Stimulated activated CD8-positive, alpha-beta memory T cell treated with anti-CD3 and anti-CD28 coated beads, Interleukin-2, amount 100 ng/mL, for 48 hours (primary cell): Measurements from ENCODE around the gene RASD2.
A peak's percentile ranks its signal among the peaks of the same experiment; 100 is the strongest.

Experiments used
- DNase-seq, 2 donors: peaks; one replicate each; pipeline ENCODE4 v3.0.0-alpha.2; 2020; ENCODE audit warnings: low read depth in 2 of 2

Gene RASD2

DNA sequence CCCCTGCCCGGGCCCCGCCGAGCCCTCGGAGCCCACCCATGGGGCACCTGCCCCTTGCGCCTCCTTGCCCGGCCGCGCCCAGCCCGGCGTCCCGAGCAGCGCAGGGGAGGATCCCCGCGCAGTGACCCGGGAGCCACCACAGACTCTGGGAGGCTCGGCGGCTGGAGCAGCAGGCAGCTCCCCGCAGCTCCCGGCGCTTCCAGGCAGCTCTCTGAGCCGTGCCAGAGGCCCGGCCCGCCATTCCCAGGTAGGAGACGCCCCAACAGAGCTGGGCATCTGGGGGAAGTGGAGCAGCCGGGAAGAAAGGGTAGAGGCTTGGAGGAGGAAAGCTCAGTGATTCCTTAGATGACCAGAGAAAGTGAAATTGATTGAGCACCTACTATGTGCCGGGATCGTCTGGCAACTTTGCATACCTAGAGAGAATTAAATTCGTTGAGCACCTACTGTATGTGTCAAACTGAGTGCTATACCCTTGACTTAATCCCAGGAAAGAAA lies 670 bp downstream of the RASD2 start:
- DNase-seq: no peak

DNA sequence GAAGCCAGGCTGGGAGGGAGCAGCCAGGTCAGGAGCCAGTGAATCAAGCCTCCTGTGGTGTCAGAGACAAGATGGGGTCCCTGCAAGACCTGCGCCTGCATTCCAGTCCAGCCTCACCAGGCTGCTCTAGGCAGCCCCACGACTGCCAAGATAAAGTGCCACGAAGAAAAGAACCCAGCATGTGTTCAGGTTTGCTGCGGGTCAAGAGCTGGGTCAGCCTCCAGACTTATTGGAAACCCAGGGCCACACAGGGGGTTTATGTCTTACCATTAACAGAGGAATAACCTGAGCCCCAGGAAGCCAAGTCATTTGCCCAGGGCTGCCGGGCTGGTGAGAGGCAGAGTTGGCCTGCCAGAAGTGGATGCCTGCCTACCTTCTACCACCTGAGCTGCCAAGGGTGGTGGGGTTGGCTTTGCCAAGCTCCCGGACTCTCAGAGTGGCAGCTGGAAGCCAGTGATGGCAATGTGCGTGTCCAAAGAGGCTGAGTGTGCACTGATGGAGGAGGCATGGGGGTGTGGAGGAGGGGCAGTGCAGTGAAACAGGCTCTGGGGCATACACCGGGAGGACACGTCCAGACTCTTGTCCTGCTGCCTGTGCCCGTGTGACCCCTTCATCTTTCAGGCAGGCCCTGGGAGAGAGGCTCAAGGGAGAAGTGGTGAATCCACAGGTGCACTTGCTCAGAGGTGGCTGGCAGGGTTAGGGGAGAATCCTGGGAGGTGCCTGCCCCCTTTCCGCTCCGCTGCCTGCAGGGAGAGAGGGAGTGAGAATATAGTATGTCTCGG lies 1.7 kb downstream of the RASD2 start:
- DNase-seq: no peak

- no peak for DNase-seq
Observed at GRCh38 chr22:35542939-35543516, 2.4 kb downstream of the RASD2 start.

DNA sequence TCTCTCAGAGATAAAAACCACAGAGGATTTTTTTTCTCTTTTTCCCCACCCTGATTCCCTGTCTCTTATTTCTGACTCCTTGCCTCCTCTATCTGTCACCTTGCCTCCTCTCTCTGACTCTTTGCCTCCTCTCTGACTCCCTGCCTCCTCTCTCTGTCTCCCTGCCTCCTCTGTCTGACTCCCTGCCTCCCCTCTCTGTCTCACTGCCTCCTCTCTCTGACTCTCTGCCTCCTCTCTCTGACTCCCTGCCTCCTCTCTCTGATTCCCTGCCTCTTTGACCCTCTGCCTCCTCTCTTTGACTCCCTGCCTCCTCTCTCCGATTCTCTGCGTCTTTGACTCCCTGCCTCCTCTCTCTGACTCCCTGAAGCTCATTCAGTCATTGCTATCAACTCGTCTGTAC lies 3.1 kb downstream of the RASD2 start:
- no peak for DNase-seq

GRCh38 chr22:35544189-35544588 lies 3.6 kb downstream of the RASD2 start:
- no peak for DNase-seq

DNA sequence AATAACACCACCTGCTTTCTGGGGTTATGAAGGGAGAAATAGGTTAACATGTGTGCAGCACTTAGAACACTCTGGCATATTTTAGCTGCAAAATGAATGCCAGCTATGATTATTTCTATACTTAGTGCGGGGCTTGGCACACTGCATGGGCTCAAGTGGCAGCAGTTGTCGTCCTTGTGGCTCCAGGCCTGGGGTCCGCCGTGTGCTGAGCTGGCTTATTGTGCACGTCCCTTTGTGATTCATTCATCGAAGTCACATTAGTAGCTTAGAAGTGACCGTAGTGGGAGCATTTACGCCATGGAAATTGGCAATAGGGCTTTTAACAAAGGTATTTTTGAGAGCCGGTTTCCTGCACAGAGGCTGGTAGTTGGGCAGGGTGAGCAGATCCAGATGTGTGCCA lies 4.2 kb downstream of the RASD2 start:
- no peak for DNase-seq

- DNase-seq: no peak
Observed at GRCh38 chr22:35546886-35547285, 6.3 kb downstream of the RASD2 start.

DNA sequence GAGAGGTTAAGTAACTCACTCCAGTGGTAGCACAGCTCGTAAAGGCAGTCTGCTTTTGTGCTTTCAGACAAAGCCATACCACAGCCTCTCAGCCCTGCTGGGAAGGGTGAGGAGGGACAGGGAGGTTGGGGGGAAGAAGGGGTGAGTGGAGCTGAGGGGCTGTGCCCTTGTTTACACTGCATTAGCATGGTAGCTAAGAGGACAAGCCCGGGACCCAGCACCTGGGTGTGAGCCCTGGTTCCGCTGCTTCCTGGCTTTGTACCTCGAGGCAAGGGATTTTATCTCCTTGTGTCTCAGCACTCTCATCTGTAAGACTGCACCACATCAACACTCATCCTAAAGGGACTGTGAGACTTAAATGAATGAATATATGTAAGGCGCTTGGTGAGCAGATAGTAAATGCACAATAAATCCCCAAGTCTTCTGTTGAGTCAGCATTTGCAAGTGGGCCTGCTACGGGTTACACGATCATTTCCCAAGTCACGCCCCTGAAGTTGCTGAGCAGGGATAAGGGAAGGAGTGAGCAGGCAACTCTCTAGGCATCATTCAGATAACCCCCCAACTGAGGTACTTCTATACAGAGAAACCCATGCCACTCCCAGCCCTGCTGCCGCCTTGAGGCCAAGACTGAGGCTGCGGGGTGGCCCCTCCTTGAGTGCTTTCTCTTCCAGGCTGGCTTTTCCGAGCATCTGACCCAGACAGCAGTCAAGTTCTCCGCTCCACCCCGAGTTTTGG lies 7.5 kb downstream of the RASD2 start:
- no peak for DNase-seq

- DNase-seq: no peak
Observed at GRCh38 chr22:35548722-35549112, 8.1 kb downstream of the RASD2 start.

DNA sequence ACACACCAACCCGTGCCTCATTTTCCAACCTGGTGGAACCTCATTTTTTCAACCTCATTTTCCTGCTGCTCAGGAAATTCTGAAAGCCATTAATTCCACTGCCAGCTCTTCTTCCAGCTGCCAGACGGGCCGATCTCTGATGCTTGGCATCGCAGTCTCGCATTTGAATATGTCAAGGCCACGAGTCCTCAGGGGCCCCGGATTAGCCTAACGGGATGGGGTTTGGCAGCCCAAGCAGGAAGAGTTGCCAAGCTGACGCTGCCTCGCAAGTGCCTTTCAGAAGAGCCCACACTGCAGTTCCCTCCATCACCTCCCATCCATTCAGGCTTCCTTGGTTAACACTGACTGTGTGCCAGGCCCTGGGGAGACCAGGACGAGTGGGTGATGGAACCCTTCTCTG lies 8.7 kb downstream of the RASD2 start:
- DNase-seq: no peak

DNA sequence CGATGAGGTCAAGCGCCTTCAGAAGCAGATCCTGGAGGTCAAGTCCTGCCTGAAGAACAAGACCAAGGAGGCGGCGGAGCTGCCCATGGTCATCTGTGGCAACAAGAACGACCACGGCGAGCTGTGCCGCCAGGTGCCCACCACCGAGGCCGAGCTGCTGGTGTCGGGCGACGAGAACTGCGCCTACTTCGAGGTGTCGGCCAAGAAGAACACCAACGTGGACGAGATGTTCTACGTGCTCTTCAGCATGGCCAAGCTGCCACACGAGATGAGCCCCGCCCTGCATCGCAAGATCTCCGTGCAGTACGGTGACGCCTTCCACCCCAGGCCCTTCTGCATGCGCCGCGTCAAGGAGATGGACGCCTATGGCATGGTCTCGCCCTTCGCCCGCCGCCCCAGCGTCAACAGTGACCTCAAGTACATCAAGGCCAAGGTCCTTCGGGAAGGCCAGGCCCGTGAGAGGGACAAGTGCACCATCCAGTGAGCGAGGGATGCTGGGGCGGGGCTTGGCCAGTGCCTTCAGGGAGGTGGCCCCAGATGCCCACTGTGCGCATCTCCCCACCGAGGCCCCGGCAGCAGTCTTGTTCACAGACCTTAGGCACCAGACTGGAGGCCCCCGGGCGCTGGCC lies 11.0 kb downstream of the RASD2 start:
- DNase-seq: no peak

GRCh38 chr22:35552196-35552842 lies 11.7 kb downstream of the RASD2 start:
- peak; percentile 61 to 73 for DNase-seq

GRCh38 chr22:35552846-35553245 lies 12.2 kb downstream of the RASD2 start:
- no peak for DNase-seq

- no peak for DNase-seq
Observed at GRCh38 chr22:35553341-35553740, 12.7 kb downstream of the RASD2 start.

DNA sequence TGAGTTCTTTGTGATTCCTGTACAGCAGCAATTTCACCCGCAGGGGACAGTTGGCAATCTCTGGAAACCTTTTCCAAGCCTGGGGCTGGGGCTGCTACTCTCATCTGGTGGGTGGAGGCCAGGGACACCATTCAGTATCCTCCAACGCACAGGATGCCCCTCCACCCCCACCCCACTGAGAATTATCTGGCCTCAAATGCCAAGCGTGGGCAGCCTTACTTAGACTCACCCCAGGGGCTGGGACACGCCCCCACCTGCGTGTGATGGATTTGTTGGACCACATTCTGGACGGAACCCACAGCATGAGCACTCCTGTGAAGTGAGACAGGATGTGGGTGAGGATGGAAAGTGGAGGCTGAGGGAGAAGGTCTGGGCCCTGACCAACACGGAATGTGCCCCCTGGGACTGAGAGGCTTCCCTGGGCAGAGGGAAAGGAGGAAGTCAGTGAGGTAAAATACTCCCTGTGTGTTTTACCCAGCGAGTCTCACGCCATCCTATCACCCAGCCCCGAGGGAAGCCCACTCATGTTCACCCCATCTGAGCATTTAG lies 13.7 kb downstream of the RASD2 start:
- DNase-seq: no peak

DNA sequence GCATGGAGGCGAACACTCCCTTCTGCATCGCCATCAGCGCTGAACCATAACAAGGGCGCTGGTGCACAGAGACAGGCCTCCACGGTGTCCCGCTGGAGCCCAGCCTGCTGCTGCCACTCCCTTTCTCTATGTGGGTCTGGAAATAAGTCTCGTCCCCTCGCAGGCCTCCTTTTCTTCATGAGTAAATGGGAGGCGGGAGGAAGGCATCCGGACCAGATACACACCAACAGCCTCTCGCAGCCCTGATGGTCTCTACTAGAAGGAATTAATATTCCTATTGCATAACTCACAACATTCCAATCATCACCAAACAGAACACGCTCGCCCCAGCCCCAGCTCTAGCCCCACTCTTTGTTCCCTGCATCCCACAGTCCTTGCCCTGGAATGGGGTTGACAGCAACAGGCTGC lies 14.9 kb downstream of the RASD2 start:
- DNase-seq: no peak

DNA sequence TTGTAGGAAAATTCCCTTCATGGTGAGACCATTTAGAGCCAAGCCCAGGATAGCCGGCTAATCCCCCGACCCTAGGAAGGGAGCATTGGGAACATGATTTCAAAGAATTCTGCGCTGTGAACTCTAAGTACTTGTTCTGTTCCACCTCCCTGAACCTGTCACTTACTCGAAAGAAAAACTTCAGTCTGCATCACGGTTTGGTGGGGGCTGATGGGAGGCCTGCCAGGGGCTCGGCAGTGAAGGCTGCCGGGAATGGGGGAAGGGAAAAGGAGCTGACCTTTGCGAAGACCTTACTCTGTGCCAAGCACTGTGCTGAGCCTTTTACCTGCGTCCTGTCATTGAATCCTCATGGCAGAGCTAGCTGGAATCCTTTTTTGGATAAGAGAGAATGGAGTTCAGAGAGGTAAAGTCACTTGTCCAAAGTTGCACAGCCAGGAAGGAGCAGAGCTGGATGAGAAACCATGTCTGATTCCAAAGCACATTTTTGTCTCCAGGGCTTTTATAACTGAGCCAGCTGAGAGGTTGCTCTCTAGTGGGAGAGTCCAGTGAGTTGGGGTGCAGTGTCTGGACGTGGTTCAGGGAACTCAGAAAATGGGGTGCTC lies 15.4 kb downstream of the RASD2 start:
- no peak for DNase-seq

- no peak for DNase-seq
Observed at GRCh38 chr22:35556666-35557065, 16.0 kb downstream of the RASD2 start.

DNA sequence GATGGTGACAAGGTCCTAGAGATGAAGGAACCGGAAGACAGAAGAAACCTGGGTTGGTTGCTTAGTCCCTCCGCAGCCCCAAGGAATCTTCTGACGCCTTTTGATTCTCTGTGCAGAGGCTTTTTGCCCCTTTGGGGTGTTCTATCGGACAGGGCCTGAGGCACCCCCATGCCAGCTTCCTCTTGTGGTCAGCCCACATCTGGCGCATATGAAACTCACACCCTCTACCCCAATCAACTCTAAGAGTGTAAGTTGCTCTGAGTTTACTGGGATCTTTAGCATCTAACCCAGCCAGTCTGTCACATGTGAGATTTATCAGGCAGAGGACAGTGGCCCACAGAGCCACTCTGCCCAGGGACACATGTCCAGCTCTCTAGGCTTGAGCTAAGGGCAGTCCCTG lies 17.4 kb downstream of the RASD2 start:
- DNase-seq: no peak

DNA sequence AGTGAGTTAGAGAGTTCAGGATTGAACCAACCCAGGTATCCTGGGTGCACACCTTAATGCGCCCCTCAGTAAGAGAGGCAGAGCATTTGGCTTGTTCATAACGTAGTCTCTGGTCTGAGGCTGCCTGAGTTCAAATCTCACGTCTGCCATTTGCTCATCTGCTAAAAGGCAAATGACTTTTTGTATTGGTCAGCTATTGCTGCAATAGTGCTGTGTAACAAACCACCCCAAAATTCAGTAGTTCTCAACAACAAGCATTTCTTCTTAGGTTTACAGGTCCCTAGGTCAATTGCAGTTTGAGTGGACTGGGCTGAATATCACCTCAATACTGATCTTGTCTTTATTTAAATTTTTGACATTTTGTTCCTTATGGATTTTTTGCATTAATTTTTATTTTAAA lies 18.1 kb downstream of the RASD2 start:
- no peak for DNase-seq

DNA sequence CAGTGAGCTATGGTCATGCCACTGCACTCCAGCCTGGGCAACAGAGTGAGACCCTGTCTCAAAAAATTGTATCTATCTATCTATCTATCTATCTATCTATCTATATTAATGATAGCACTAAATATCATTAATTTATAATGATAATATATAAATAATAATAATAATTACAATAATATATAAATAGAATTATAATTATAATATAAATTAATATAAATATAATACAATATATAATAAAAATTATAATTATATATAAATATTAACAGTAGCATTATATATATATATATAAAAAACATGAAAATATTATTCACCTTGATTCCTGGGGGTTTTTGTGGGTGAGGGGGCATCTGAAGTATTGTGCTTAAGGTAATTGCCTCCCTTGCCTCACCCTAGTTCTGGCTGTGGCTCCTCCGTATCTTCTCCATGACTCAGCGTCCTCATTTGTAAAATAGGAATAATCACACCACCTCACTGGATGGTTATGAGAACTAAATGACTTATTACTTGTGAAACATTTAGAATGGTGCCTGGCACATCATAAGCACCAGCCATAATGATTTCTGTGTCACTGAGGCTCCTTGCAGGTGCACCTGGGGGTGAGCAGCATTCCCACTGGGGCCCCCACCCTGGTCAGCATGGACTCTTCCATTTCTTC lies 18.8 kb downstream of the RASD2 start:
- no peak for DNase-seq
